ENCODE measurements around the gene ITCH.
"Not testable (repeated sequence)": the region's sequence is repeated elsewhere in the genome, so short reads cannot be mapped to it uniquely, and the experiment has no call there.

- not testable (repeated sequence) for TF ChIP-seq POLR2A (IDR thresholded peaks at IDR 0.05; ENCODE audit: low read depth, low read length); SPI1 (IDR thresholded peaks at IDR 0.05; ENCODE audit: low read depth, low read length); TAF1 (IDR thresholded peaks at IDR 0.05; ENCODE audit: low read depth, low read length); POLR2AphosphoS5 (IDR thresholded peaks at IDR 0.05; ENCODE audit: low read depth, low read length); PAX5 (IDR thresholded peaks at IDR 0.05; ENCODE audit: insufficient read depth, low read length, severe bottlenecking)
These were observed 16.6 kb upstream of the ITCH start for GRCh38 chr20:34346533-34346865.

Measured in GM12891 (cell line).